GM10266 (cell line): ENCODE measurements around the gene PGBD2.
"Not testable (repeated sequence)": the region's sequence is repeated elsewhere in the genome, so short reads cannot be mapped to it uniquely, and the experiment has no call there.

ENCODE experiments used
- DNase-seq: peaks from one replicate; pipeline ENCODE4 v3.0.0; 2012; ENCODE audit errors: extremely low spot score
- TF ChIP-seq, protein P1 (sequence below): IDR thresholded peaks from 2 replicates; pipeline ENCODE4 v1.5.1; 2012; ENCODE audit warnings: mild to moderate bottlenecking, low read depth; ENCODE audit not compliant: control insufficient read depth, insufficient read depth; ENCODE audit errors: missing control alignments

Gene PGBD2

DNA sequence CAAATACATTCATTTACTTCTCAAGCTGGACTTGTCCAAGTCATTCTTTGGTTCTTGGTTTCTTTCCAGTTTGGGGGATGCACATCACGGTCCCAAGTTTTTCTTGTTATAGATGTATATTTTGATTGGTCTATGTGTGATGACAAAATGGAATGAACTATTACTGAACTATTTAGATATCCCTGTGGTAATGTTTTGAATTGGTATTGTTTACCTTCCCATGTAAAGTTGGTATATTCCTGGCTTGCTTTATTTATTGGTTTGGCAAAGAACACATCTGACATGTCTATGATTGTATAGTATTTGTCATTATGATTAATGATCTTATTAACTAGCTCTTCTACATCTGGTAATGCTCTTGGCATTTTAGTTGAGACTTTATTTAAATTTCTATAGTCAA is 24.8 kb upstream of the PGBD2 start:
- no peak for DNase-seq
- TF ChIP-seq, protein P1, sequence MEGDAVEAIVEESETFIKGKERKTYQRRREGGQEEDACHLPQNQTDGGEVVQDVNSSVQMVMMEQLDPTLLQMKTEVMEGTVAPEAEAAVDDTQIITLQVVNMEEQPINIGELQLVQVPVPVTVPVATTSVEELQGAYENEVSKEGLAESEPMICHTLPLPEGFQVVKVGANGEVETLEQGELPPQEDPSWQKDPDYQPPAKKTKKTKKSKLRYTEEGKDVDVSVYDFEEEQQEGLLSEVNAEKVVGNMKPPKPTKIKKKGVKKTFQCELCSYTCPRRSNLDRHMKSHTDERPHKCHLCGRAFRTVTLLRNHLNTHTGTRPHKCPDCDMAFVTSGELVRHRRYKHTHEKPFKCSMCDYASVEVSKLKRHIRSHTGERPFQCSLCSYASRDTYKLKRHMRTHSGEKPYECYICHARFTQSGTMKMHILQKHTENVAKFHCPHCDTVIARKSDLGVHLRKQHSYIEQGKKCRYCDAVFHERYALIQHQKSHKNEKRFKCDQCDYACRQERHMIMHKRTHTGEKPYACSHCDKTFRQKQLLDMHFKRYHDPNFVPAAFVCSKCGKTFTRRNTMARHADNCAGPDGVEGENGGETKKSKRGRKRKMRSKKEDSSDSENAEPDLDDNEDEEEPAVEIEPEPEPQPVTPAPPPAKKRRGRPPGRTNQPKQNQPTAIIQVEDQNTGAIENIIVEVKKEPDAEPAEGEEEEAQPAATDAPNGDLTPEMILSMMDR: no peak

DNA sequence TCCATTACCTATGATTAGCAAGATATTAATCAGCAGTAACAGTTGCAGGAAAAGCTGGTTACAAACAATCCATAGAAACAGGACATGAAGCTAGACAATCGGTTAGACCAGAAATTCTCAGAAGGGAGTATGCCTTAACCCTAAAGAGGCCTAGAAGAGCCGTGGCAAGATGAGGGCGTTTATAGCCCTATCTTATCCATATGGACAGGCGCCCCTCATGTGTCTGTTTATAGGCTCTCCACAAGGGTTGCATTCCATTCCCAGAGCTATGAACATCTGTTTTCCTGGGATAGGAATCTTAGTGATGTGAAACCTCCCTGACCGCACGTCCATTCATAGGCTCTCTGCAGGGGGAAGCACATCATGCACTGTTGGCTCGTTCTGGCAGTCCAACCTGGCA is 23.6 kb upstream of the PGBD2 start:
- DNase-seq: not testable (repeated sequence)

DNA sequence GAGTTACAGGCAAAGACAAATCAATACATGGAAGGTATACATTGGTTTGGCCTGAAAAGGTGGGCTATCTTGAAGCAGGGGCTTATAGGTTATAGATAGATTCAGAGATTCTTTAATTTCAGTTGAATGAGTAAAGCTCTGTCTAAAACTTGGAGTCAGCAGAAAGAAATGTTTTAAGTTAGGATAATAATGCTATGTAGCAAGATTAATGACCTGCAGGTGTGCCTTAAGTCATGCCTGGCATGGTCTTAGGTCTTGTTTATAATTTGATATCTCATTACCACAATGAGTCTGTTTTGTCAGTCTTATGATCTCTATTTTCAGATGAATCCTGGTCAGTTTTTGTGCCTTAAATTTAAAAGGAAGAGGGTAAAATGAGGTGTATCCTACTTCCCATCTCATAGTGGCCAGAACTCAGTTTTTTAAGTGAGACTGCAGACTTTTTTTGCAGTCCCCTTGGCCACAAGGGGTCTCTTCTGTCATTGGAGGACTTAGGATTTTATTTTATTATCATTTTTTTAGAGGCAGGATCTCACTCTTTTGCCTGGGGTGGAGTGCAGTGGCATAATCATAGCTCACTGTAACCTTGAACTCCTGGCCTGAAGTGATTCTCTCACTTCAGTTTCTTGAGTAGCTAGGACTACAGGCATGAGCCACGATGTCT is 21.3 kb upstream of the PGBD2 start:
- TF ChIP-seq, protein P1: no peak
- DNase-seq: no peak

DNA sequence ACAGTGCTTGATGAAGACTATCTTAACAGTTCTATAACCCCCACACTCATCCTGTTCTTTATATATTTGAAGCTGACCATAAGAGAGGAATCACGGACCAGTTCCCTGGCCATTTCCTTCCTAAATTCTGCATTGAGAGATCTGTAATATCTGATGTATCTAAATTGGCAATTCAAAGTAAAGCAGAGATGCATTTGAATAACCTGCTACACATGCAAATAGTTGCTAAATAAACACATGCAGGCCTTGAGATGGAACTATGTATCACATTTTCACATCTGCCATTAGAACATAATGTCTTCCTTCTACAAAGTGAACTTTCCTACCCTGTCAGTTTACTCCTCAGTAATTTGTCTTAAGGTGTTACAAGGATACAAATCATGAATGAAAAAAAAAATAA is 20.4 kb upstream of the PGBD2 start:
- TF ChIP-seq, protein P1: no peak
- DNase-seq: no peak

DNA sequence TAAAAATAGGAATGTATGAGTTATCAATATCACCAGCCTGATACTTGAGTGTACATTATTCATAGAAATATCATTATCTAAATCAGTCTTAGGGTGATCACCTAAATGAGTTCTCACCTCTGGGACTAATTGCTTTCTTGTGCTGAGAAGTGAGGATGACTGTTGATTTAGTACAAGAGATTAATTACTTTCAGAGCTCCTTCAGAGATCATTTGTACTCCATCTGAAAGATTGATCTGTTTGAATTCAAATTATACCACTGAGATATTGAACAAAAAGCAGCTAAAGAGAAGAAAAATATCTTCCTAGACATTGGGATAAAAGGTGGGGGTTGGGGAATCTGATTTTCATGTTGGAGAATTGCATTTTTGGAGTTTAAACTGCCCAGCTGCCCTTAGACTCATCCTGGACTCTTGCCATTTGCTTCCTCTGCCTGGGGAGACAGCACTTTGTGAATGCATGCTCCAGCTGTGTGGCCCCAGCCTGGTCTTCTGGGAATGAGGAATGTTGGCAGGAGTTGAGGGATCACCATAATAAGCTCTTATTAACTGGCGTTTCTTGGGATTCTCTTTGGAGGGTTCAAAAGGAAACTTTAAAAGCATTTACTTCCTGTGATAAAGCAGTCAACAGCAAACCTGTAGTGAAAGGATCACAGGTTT is 19.7 kb upstream of the PGBD2 start:
- DNase-seq: no peak
- TF ChIP-seq, protein P1: no peak

DNA sequence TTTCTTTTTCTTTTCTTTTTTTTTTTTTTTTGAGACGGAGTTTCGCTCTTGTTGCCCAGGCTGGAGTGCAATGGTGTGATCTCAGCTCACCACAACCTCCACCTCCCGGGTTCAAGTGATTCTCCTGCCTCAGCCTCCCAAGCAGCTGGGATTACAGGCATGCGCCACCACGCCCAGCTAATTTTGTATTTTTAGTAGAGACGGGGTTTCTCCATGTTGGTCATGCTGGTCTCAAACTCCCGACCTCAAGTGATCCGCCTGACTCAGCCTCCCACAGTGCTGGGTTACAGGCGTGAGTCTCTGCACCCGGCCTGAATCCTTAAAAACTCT is 16.2 kb upstream of the PGBD2 start:
- DNase-seq: not testable (repeated sequence)

DNA sequence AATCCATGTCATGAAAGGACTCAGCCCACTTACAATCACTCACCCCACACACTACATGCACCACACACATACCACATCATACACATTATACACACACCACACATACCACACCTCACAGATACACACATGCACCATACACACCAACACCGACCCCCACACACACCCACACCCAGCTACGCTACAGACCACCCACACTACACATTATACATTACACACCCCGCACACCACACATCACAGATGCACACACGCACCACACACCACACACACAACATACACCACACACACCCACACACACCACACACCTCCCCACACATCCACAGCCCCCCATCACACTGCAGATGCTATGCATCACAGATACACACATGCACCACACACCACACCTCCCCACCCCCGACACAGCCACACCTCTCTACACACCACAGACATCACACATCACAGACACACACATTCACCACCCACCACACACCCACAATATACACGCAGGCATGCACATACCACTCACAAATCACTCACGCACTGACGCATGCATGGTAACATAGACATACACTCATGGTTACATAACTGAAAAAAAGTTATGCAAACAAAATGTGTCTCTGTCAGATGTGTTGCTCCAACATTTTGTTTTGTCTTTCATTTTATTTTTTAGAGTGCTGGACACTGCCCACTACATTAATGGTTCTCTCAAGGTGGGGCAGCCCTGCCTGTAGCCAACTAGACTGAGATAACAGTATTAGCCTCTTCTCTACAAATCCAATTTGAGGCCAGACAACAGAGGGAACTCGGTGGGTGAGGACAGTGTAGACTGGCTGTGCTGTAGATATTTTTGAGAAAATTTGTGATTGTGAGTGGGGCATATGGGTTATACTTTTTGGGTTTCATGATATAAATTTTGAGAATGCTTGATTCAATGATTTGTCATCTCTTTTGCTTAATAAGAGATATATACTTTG is 15.2 kb upstream of the PGBD2 start:
- DNase-seq: no peak
- TF ChIP-seq, protein P1: no peak

DNA sequence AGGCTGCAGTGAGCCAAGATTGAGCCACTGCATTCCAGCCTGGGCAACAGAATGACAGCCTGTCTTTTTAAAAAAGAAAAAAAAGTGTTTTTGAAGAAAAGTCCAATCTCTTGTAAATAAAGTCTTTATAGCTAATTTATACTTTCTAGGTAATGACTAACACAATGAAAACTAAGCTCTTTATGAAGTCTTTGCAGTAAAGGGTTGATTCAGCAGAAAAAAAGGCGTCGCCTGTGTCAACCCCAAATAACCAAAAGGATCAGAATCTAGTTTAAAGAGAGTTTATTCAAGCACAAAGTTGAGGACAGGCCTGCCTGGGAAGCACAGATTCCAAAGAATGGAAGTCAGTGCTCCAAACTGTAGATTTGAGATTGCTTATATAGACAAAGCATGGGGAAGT is 14.3 kb upstream of the PGBD2 start:
- TF ChIP-seq, protein P1: no peak

More for the DNA sequence above, 14.3 kb upstream of the PGBD2 start:
- DNase-seq: no peak
